Peyer's patch (tissue), 4 donors: Measurements from ENCODE around the gene MLPH. TPM values are rescaled to one million over a fixed set of nuclear protein-coding genes. Genes with fewer than 3 reads are reported as not detected.

ENCODE experiments used
- DNase-seq, 3 donors: peaks; one replicate each; pipeline ENCODE4 v3.0.0-alpha.2; 2017 to 2019
- H3K27ac ChIP-seq, 4 donors: fragments of 200-600 bp; sonication (generic); one replicate each; pipeline ENCODE4 v1.5.1; 2016 to 2019
- H3K27me3 ChIP-seq, 2 donors: fragments of 200-600 bp; sonication (generic); one replicate each; pipeline ENCODE4 v1.5.1; 2019
- H3K36me3 ChIP-seq, 3 donors: fragments of 200-600 bp; sonication (generic); one replicate each; pipeline ENCODE4 v1.5.1; 2016 to 2019
- H3K4me1 ChIP-seq, 4 donors: fragments of 200-600 bp; sonication (generic); one replicate each; pipeline ENCODE4 v1.5.1; 2016 to 2019
- H3K4me3 ChIP-seq, 4 donors: fragments of 200-600 bp; sonication (generic); 1 replicate in 3 of 4; 2 replicates in 1 of 4; pipeline ENCODE4 v1.5.1; 2016 to 2019; ENCODE audit warnings: mild to moderate bottlenecking in 1 of 4
- H3K9me3 ChIP-seq, 4 donors: fragments of 200-600 bp; sonication (generic); one replicate each; pipeline ENCODE4 v1.5.1; 2016 to 2019; ENCODE audit warnings: mild to moderate bottlenecking in 1 of 4
- CTCF ChIP-seq, 6 experiments: fragments of 450-650 bp in 4 of 6; fragments of 200-600 bp in 2 of 6; sonication (generic) in 1 of 6; IDR thresholded peaks; one replicate each; pipeline ENCODE4 v1.5.1; 2017 to 2019; ENCODE audit warnings: antibody characterized with exemption in 6 of 6, mild to moderate bottlenecking in 3 of 6, moderate library complexity in 1 of 6
- POLR2A ChIP-seq, 2 donors: fragments of 450-650 bp; IDR thresholded peaks; one replicate each; pipeline ENCODE4 v1.5.1; 2017; ENCODE audit warnings: antibody characterized with exemption in 2 of 2, mild to moderate bottlenecking in 2 of 2, moderate library complexity in 2 of 2
- total RNA-seq, 4 donors: library from RNA; depleted of rRNA; stranded (reverse); fragments of >200 nt; gene quantifications; one replicate each; pipeline ENCODE4 v1.1.0, GENCODE V29; 2016

MLPH gene
- total RNA-seq, 4 donors from 2014 or later: 82.5 to 195 (median 116) TPM

- TF ChIP-seq POLR2A (IDR thresholded peaks at IDR 0.05) (no peak), CTCF (IDR thresholded peaks at IDR 0.05) (peak in 3 of 6 experiments; percentile 48 to 64 (median 49))
- Histone ChIP-seq H3K27ac (no peak overlapping the region), H3K36me3 (no peaks in the 10 kb centered on the region), H3K9me3 (no peaks in the 10 kb centered on the region), H3K4me1 (peaks cover 0 to 9% (median 3%) of the 10 kb centered on the region in 4 donors), H3K27me3 (no peaks in the 10 kb centered on the region), H3K4me3 (no peak overlapping the region)
- peak in 1 of 3 donors; percentile 71 for DNase-seq
Observed at GRCh38 chr2:237471438-237472186, 15.4 kb upstream of the MLPH start.

GRCh38 chr2:237472187-237472712, 14.8 kb upstream of the MLPH start:
- Histone ChIP-seq H3K27me3 (no peaks in the 10 kb centered on the region), H3K4me3 (no peak overlapping the region), H3K27ac (no peak overlapping the region), H3K36me3 (no peaks in the 10 kb centered on the region), H3K4me1 (peaks cover 0 to 9% (median 3%) of the 10 kb centered on the region in 4 donors), H3K9me3 (no peaks in the 10 kb centered on the region)
- TF ChIP-seq CTCF (IDR thresholded peaks at IDR 0.05) (no peak), POLR2A (IDR thresholded peaks at IDR 0.05) (no peak)
- no peak for DNase-seq

GRCh38 chr2:237472909-237473877, 13.9 kb upstream of the MLPH start:
- Histone ChIP-seq H3K4me1 (peaks cover 0 to 9% (median 3%) of the 10 kb centered on the region in 4 donors), H3K9me3 (no peaks in the 10 kb centered on the region), H3K27me3 (no peaks in the 10 kb centered on the region), H3K4me3 (no peak overlapping the region), H3K36me3 (no peaks in the 10 kb centered on the region), H3K27ac (peak overlapping the region in 2 of 4 donors; percentile 85 to 88)
- no peak for TF ChIP-seq CTCF (IDR thresholded peaks at IDR 0.05)
- DNase-seq: no peak

GRCh38 chr2:237473878-237474441, 13.1 kb upstream of the MLPH start:
- peaks cover 0 to 9% (median 3%) of the 10 kb centered on the region in 4 donors for H3K4me1 ChIP-seq
- no peaks in the 10 kb centered on the region for H3K36me3 ChIP-seq
- DNase-seq: no peak
- no peaks in the 10 kb centered on the region for H3K9me3 ChIP-seq
- H3K4me3 ChIP-seq: no peak overlapping the region
- no peak for TF ChIP-seq CTCF (IDR thresholded peaks at IDR 0.05)
- TF ChIP-seq POLR2A (IDR thresholded peaks at IDR 0.05): no peak
- no peaks in the 10 kb centered on the region for H3K27me3 ChIP-seq
- H3K27ac ChIP-seq: peak overlapping the region; percentile 83 to 95 (median 86)

GRCh38 chr2:237474442-237474911, 12.6 kb upstream of the MLPH start:
- H3K4me3 ChIP-seq: peak overlapping the region; percentile 73 to 88 (median 82)
- H3K36me3 ChIP-seq: no peaks in the 10 kb centered on the region
- no peak for DNase-seq
- peaks cover 0 to 9% (median 3%) of the 10 kb centered on the region in 4 donors for H3K4me1 ChIP-seq
- no peaks in the 10 kb centered on the region for H3K9me3 ChIP-seq
- H3K27me3 ChIP-seq: no peaks in the 10 kb centered on the region
- H3K27ac ChIP-seq: peak overlapping the region; percentile 83 to 95 (median 86)
- TF ChIP-seq CTCF (IDR thresholded peaks at IDR 0.05) (no peak), POLR2A (IDR thresholded peaks at IDR 0.05) (no peak)
